Kidney epithelial cell (primary cell): ENCODE measurements around the gene ERVV-1. TPM values are rescaled to one million over a fixed set of nuclear protein-coding genes. Genes with fewer than 3 reads are reported as not detected.

Experiments
- DNase-seq: peaks from one replicate; pipeline ENCODE4 v3.0.0-alpha.2; 2010; ENCODE audit warnings: low read depth
- H3K27me3 ChIP-seq: 2 replicates; pipeline ENCODE4 v1.6.0; 2011; ENCODE audit warnings: low read length; ENCODE audit not compliant: control insufficient read depth, insufficient read depth
- H3K36me3 ChIP-seq: 2 replicates; pipeline ENCODE4 v1.5.1; 2011; ENCODE audit warnings: low read length; ENCODE audit not compliant: control insufficient read depth, insufficient read depth
- H3K4me3 ChIP-seq: 2 replicates; pipeline ENCODE4 v1.5.1; 2011; ENCODE audit warnings: low read depth, mild to moderate bottlenecking, control low read depth, low read length
- CTCF ChIP-seq: IDR thresholded peaks from 2 replicates; pipeline ENCODE4 v1.5.1; 2011; ENCODE audit warnings: mild to moderate bottlenecking, moderate library complexity, low read length, control low read depth, inconsistent platforms; ENCODE audit not compliant: insufficient read depth, poor library complexity, severe bottlenecking
- total RNA-seq: library from RNA; depleted of rRNA; stranded (reverse); fragments of >200 nt; gene quantifications from 2 replicates; pipeline ENCODE4 v1.2.3, GENCODE V29; 2015

The ERVV-1 gene
- total RNA-seq, 1 donor from 2014 or later: not detected

GRCh38 chr19:52990759-52991418 lies 22.8 kb upstream of the ERVV-1 start:
- H3K4me3 ChIP-seq: no peak overlapping the region
- DNase-seq: no peak
- TF ChIP-seq CTCF: no peak
- no peaks in the 10 kb centered on the region for H3K36me3 ChIP-seq
- no peaks in the 10 kb centered on the region for H3K27me3 ChIP-seq

- Histone ChIP-seq H3K36me3 (no peaks in the 10 kb centered on the region), H3K27me3 (no peaks in the 10 kb centered on the region), H3K4me3 (no peak overlapping the region)
- no peak for DNase-seq
- no peak for TF ChIP-seq CTCF
Observed at GRCh38 chr19:52991484-52991883, 22.2 kb upstream of the ERVV-1 start.

GRCh38 chr19:52992109-52993004 lies 21.4 kb upstream of the ERVV-1 start:
- Histone ChIP-seq H3K27me3 (no peaks in the 10 kb centered on the region), H3K4me3 (peak overlapping the region; percentile 45), H3K36me3 (no peaks in the 10 kb centered on the region)
- DNase-seq: no peak
- no peak for TF ChIP-seq CTCF

GRCh38 chr19:52993342-52994178 lies 20.2 kb upstream of the ERVV-1 start:
- TF ChIP-seq CTCF: peak; percentile 65
- no peaks in the 10 kb centered on the region for H3K27me3 ChIP-seq
- no peaks in the 10 kb centered on the region for H3K36me3 ChIP-seq
- peak overlapping the region; percentile 45 for H3K4me3 ChIP-seq
- no peak for DNase-seq

- no peak for DNase-seq
- Histone ChIP-seq H3K27me3 (no peaks in the 10 kb centered on the region), H3K36me3 (no peaks in the 10 kb centered on the region), H3K4me3 (no peak overlapping the region)
- TF ChIP-seq CTCF: no peak
Observed at GRCh38 chr19:52995711-52996110, 18.0 kb upstream of the ERVV-1 start.
